ENCODE data around the gene FBXL7.

Gene FBXL7

DNA sequence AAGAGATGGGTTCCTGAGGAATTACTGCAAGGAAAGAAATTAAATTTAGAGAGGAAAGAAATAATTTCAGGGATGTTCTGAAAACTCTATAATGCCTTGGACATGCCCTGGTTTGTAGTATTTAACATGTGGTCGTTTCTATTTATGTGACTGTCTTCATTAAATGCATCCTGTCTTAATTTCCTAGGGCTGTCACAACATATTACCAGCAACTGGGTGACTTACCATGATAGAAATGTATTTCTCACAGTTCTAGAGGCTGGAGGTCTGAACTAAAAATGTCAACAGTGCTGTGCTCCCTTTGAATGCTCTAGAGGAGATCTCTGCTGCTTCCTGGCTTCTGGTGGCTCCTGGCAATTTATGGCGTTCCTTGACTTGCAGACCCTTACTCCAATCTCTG is 287.7 kb downstream of the FBXL7 start:
- DNase-seq: no peak

DNA sequence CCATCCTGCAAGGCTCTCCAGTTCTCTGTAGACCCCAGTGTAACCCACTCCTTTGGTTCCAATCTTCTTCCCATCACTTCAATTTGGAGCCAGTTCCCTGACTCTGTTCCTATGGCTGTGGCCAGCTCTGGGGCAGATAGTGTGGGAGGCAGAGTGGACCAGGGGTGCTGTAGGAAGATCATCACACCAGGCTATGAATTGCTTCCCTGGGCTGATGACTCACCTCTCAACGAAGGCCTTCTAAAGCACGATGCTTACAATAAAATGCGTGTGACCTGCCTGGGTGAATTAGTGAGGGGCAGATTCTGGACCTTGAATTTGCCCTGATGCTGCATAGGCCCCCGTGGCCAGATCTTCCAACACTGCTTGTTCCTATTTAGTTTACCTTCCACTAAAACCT is 289.7 kb downstream of the FBXL7 start:
- DNase-seq: no peak

DNA sequence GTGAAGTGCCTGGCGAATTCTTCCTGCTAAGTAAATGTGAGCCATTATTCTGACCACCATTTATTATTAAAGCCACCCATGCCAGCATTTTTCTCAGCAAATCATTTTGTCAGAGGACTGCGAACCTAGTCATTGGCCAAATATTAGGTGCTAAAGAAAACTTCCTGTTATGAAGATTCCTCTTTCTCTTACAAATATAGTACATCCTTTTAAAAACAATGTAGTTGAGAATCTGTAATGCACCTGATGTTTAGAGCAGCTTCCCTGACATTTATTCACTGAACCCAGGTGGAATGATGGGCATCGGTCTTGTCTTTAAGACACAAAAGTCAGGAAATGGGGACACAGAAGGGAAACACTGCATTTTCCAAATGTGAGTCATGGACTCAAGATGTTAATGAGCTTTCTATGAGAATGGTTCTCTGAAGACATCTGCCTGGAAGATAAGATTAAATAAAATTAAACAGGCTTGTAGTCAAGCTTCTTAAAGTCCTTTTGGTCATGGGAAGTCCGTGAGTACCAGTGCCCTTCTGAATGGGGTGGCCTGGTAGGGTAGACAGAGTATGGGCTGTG is 290.6 kb downstream of the FBXL7 start:
- DNase-seq: no peak

DNA sequence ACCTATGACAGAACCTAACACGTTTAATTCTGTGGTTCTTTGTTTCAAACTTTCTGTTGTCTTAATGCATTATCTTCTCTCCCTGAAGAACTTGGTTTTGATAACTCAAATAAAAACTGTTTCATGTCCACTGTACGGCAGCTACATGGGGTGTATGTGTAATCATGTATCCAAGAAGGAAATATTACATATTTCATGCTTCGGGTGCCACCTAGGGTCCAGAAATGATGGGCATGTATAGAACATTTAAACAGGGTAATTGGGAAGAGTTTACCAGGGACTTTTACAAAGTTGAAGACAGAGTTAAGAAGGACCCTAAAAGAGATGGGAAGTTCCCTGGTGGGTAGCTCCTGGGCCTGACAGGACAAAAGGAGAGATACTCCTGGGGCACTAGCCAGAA is 291.3 kb downstream of the FBXL7 start:
- no peak for DNase-seq

DNA sequence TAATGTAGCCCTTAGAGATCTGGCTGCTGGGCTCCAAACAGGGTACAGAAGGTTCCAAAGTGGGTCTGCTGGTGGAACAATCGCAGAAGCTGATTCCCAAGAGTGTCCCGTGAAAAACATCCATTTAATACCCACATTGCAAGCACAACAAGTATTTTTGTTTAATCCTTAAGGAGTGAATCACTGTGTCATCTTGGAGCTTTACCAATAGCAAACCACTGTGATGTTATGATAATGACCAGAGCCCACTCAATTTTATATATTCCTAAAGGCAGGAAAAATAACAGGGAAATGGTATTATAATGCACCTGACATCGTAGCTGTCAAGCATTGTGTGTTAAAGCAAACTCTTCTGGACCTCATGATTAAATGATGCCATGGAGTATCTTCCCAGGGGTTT is 291.9 kb downstream of the FBXL7 start:
- DNase-seq: no peak

DNA sequence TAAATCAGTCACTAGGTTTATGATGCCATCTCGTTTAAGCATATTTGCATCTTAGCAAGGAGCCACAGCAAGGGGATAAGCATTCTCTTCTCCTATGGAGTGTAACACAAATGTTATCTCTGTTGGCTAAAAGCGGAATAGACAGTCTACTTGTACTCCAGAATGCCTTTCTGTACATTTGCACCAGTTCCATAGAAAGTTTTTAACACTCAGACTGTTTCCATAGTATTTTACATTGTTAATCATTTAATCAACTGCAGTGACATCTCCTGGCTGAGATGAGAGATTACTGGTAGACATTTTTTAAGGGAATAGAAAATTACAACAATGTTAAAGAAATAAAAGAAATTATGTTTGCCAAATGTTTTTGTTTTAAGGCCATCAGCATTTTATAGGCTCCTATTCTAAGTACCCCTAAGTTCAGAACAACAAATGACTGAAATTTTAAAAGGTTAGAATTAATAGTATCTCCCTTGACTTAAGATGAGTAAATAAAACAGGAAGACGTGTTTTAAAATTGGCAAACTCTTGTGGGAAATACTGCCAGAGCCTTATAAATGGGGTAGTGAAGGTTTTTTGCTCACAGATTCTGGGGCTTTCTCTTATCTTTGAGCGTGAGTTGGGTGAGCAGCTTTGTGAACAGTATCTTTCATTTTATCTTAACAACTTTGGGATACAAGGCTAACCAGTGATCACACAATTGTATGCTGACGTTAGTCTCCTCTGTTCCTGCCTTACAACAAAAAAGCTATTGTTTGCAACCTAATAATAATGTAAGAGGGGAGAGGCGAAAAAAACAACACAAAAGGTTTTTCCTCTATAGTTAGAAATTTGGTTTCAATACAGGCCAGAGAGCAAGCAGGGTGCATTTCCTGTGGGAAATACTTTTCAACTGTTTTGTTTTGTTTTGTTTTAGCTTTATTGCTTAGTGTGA is 294.3 kb downstream of the FBXL7 start:
- no peak for DNase-seq

- no peak for DNase-seq
These were observed 296.1 kb downstream of the FBXL7 start for GRCh38 chr5:15796096-15796495.

GRCh38 chr5:15796557-15796956 is 296.6 kb downstream of the FBXL7 start:
- no peak for DNase-seq

- DNase-seq: no peak
These were observed 297.1 kb downstream of the FBXL7 start for GRCh38 chr5:15797116-15797515.

- no peak for DNase-seq
These were observed 298.0 kb downstream of the FBXL7 start for GRCh38 chr5:15798006-15798405.

GRCh38 chr5:15799014-15799413 is 299.0 kb downstream of the FBXL7 start:
- no peak for DNase-seq

DNA sequence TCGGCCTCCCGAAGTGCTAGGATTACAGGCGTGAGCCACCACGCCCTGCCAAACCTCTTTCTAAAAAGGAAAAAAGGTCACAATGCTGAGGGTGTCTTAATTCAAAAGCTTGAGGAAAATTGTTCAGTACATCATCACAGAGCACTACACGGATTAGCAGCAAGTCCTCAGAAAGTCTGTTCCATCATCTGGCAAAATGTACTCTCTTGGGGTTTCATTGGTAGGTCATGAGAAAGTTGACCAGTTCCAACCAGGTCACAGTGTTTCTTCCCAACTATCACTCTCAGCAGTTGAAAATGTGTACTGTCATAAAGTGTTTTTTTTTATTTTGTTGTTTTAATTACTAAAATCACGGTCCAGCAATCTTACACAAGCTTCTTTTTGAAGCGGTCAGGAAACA is 299.6 kb downstream of the FBXL7 start:
- DNase-seq: no peak

DNA sequence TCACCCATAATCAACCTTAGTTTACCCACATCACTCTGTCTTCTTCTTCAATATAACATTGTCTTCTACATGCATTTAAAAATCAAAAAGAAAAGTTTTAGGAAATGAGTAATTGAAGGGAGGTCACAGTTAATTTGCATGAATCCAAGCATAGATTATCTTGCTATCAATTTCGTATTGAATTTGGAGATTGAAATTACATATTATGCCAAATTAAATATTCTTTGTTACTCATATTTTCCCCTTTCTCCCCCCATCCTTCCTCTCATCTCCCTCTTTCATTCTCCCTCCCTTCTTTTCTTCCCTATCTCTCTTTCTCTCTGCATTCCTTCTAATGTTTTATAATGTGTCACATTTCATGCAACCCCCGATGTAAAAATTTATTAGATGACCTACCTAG is 303.3 kb downstream of the FBXL7 start:
- DNase-seq: no peak

GRCh38 chr5:15806613-15807012 is 306.6 kb downstream of the FBXL7 start:
- no peak for DNase-seq

GRCh38 chr5:15807248-15807647 is 307.3 kb downstream of the FBXL7 start:
- no peak for DNase-seq

DNA sequence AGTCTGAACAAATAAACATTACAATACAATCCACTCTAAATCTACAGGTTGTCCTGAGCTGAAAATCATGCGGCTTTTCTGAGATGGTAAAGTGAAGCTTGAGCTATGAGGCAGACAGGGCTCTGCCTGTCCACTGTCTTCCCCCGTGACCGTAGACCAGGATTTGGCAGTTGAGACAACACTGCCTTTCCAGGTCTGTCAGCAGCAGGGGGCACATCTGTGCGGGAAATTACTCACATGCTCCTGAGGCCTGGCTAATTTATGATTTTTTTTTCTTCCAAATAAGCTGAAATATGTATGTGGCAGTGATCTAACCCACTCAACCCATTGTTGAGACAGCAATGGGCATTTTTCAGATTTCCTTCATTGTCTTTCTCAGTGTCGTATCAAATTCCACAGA is 307.9 kb downstream of the FBXL7 start:
- no peak for DNase-seq

- DNase-seq: no peak
These were observed 308.6 kb downstream of the FBXL7 start for GRCh38 chr5:15808577-15808976.

DNA sequence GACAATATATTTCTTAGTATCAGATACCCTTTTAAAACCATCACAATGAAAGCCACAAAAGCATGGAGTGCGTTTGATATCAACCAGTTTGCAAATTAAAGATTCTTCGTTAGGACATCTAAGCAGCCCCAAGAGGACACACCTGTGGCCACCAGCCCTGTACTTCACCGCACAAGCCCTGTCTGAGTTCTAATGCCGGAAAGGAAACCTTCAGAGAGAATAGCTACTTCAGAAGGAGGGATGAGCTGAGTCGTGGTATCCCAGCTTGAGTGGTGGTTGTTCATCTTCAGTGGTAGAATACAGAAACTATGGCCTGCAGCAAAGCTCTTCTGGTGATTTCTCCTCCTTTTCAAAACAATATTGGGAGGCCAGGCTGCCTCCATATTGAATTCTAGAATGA is 319.6 kb downstream of the FBXL7 start:
- no peak for DNase-seq

DNA sequence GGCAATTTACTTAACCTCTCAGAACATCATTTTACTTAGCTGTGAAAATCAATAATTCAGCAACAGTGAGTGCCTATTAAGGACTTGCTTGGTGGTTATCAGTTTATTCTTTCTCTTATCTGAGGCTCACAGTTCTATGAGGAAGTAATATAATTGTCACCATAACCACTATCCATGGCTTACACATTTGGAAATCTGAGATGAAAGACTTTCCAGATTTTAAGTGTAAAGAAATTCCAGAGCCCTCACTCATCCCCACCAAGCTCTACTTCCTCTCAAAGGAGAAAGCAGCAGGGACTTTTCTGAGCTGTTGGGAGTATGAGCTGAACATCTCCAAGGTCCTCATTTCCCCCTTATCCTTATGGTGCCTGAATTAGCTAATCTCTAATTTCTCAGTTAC is 321.5 kb downstream of the FBXL7 start:
- DNase-seq: no peak

- no peak for DNase-seq
These were observed 323.4 kb downstream of the FBXL7 start for GRCh38 chr5:15823398-15823797.

- DNase-seq: no peak
These were observed 327.8 kb downstream of the FBXL7 start for GRCh38 chr5:15827741-15828140.

- DNase-seq: no peak
These were observed 331.4 kb downstream of the FBXL7 start for GRCh38 chr5:15831408-15831807.

GRCh38 chr5:15833365-15833764 is 333.4 kb downstream of the FBXL7 start:
- no peak for DNase-seq

DNA sequence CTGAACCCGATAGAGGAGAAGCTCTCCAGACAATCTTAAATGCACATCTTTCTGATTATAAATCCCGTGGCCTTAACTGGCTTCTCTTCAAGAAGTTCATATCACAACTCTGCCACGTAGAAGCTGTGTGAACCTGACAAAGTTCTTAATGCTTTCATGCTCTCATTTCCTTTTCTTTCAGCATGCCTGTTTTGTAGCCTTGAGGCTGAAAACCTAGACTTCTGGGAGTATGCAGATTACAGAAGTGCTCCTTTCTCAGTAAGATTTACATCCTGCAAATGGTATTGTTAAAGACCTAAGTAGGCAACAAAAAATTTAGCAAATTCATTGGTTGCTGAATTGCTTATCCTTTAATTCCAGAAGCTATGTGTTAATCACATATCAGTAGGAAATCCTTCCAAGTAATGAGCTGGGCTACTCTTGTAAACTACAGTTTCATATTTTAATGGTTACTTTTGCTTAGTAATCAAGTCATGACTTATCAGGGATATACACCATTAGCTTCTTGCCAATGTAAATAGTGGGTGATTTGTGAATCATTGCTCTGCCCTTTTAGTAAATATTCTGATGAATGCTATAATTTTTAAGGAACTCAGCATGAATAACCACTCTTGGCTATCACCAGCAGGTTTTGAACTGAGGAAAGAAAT is 334.7 kb downstream of the FBXL7 start:
- no peak for DNase-seq
